Colonic mucosa (tissue), 4 donors: Measurements from ENCODE around the gene OCIAD2. TPM values are rescaled to one million over a fixed set of nuclear protein-coding genes. Genes with fewer than 3 reads are reported as not detected.

Experiments used
- DNase-seq: peaks from one replicate; pipeline ENCODE4 v3.0.0-alpha.2; 2020
- H3K27ac ChIP-seq: fragments of 200-600 bp; one replicate; pipeline ENCODE4 v1.8.0; 2021
- H3K27me3 ChIP-seq: fragments of 200-600 bp; one replicate; pipeline ENCODE4 v1.8.0; 2021
- H3K36me3 ChIP-seq: fragments of 200-600 bp; one replicate; pipeline ENCODE4 v1.8.0; 2021
- H3K4me1 ChIP-seq: fragments of 200-600 bp; one replicate; pipeline ENCODE4 v1.8.0; 2021; ENCODE audit warnings: mild to moderate bottlenecking
- H3K4me3 ChIP-seq: fragments of 200-600 bp; one replicate; pipeline ENCODE4 v1.8.0; 2021
- H3K9ac ChIP-seq, 2 donors: one replicate each; pipeline ENCODE4 v1.7.0; 2013; ENCODE audit warnings: control low read depth in 2 of 2, low read depth in 2 of 2, low read length in 2 of 2
- H3K9me3 ChIP-seq: fragments of 200-600 bp; one replicate; pipeline ENCODE4 v1.8.0; 2021
- intact Hi-C: fragments of 100-400 bp; cut with DNase I; formaldehyde crosslinking; loops from one replicate; pipeline ENCODE4 v1.14.1; 2022
- total RNA-seq, 2 donors: library from RNA; stranded (reverse); fragmentation: NEBNext Ultra II Directional in 1 of 2; extraction: Animal tissue kit (Norgen Biotek cat#: 25700) in 1 of 2; gene quantifications; one replicate each; pipeline ENCODE4 v1.2.1, GENCODE V29; 2021
- TF ChIP-seq, protein P1 (sequence below): fragments of 200-600 bp; IDR thresholded peaks from one replicate; pipeline ENCODE4 v1.8.0; 2022; ENCODE audit warnings: antibody characterized with exemption, mild to moderate bottlenecking
- donor health status: healthy.
- donor health status: DM: no; HTN: no; CAD: no.
- donor health status: DM: no; HTN: no; CAD: no.

Gene OCIAD2
- total RNA-seq, 2 donors from 2014 or later: 55.7 to 124 TPM

DNA sequence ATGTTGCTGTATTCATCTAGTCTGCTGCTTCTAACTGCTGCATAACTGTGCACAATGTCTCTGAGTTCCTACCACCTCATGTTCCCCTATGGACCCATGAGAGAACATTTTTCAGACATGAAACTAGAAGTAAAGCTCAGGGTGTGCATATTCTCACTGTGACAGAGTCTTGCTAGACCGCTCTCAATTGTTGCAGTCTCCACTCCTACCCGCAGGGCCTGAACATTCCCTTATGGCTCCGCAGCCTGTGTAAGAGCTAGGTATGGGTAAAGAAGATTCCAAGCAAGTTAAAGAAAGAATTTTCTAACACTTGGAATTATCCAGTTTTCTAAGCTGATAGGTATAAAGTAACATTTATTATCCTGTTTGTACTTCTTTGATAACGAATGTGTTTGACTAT is 5.4 kb downstream of the OCIAD2 start:
- Histone ChIP-seq H3K4me1 (no peaks in the 10 kb centered on the region), H3K27me3 (no peaks in the 10 kb centered on the region), H3K9ac (no peak overlapping the region), H3K27ac (no peak overlapping the region), H3K36me3 (no peaks in the 10 kb centered on the region), H3K4me3 (no peak overlapping the region), H3K9me3 (no peaks in the 10 kb centered on the region)
- no peak for DNase-seq
- intact Hi-C loops: loop anchor here (10.0 kb wide), 1 partner anchor 126 kb away; no protein-coding TSS in a partner anchor
- TF ChIP-seq, protein P1, sequence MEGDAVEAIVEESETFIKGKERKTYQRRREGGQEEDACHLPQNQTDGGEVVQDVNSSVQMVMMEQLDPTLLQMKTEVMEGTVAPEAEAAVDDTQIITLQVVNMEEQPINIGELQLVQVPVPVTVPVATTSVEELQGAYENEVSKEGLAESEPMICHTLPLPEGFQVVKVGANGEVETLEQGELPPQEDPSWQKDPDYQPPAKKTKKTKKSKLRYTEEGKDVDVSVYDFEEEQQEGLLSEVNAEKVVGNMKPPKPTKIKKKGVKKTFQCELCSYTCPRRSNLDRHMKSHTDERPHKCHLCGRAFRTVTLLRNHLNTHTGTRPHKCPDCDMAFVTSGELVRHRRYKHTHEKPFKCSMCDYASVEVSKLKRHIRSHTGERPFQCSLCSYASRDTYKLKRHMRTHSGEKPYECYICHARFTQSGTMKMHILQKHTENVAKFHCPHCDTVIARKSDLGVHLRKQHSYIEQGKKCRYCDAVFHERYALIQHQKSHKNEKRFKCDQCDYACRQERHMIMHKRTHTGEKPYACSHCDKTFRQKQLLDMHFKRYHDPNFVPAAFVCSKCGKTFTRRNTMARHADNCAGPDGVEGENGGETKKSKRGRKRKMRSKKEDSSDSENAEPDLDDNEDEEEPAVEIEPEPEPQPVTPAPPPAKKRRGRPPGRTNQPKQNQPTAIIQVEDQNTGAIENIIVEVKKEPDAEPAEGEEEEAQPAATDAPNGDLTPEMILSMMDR: no peak

DNA sequence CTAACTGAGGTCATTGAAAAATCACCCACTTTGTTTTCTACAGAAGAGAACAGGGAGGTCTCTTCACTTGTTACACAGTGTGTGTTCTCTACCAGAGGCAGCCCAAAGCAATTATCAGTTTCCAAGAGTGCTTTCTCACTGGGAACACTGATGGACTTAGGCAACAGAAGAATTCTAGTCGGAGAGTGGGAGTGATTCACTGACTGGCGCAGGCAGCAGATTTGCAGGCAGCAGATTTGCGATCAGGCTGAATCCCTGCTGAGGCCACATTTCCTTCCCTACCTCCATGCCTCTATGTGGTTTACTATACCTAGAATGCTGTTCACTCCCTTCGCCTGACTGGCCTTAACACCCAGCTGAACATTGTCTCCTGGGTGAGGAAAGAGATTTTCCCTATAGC is 6.6 kb downstream of the OCIAD2 start:
- Histone ChIP-seq H3K4me1 (no peaks in the 10 kb centered on the region), H3K9me3 (no peaks in the 10 kb centered on the region), H3K9ac (no peak overlapping the region), H3K27ac (no peak overlapping the region), H3K36me3 (no peaks in the 10 kb centered on the region), H3K27me3 (no peaks in the 10 kb centered on the region), H3K4me3 (no peak overlapping the region)
- DNase-seq: no peak
- TF ChIP-seq, protein P1: no peak
- intact Hi-C loops: loop anchor here (10.0 kb wide), 1 partner anchor 125 kb away; no protein-coding TSS in a partner anchor

DNA sequence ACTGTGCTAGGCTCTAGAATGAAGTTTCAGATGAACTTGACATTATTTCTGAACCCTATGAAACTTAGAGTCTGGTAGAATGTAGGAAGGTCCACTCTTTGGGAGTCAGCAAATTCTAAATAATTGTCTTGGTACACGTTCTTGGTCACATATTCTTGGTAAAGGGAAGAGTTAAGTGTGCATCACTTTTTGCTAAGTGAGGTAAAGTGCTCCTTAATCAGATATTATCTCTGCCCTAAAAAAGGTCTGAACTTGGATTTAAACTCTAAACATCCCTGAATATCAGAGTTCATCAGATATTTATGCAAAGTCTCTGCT is 7.2 kb downstream of the OCIAD2 start:
- H3K4me1 ChIP-seq: no peaks in the 10 kb centered on the region
- DNase-seq: no peak
- TF ChIP-seq, protein P1: no peak
- no peaks in the 10 kb centered on the region for H3K9me3 ChIP-seq
- intact Hi-C loops: no loop called here
- no peak overlapping the region for H3K27ac ChIP-seq
- H3K4me3 ChIP-seq: no peak overlapping the region
- H3K36me3 ChIP-seq: no peaks in the 10 kb centered on the region
- H3K27me3 ChIP-seq: no peaks in the 10 kb centered on the region
- H3K9ac ChIP-seq: no peak overlapping the region

DNA sequence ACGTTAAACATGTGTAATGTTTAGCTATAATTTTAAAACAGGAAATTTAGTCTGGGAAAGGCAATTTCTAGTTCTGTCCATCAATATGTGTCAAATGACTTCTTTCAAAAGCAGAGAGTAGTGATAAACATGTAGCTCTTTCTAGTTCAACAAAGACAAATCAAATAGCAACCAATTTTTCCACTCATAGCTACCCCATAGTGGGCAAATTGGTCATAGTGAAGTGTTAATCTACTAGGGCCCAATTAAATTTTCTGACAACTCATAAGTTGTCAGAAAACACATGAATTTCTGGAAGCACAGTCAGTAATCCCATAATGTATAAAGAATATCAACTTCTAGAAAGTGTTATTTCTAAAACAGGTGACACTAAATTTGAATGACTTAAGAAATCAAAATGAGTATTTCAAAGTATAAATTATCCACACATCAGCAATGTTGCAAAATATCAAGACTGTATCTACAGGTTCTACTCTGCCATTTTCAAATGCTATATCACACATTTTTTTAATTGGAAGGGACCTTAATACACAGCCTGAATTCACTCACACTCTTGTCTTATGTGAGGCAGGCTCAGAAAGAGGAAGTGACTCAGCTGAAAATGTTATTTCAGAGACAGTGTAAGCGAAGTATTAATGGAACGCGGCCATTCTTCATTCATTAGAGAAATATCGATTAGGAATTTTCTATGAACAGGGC is 7.7 kb downstream of the OCIAD2 start:
- no peak overlapping the region for H3K27ac ChIP-seq
- H3K4me1 ChIP-seq: no peaks in the 10 kb centered on the region
- no peak overlapping the region for H3K4me3 ChIP-seq
- no peaks in the 10 kb centered on the region for H3K36me3 ChIP-seq
- intact Hi-C loops: no loop called here
- H3K9ac ChIP-seq: no peak overlapping the region
- H3K27me3 ChIP-seq: no peaks in the 10 kb centered on the region
- no peak for DNase-seq
- no peaks in the 10 kb centered on the region for H3K9me3 ChIP-seq
- TF ChIP-seq, protein P1: no peak

DNA sequence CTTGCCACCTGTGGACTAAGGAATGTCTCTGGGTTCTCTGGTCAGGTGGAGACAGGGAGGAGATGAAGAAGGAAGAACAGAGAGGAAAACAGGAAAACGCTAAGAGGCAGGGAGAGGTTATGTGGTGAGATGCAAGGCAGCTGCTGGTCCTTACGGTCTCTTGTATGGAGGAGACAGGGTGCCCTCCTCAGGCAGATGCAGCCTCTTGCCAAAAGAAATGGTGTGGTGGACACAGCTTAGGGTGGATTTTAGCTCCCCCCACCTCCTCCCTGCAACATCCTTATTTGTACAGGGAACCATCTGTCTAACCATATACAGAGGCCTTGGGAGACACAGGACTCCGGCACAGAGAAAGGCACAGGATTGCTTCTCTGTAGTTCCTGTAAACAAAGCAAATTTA is 9.7 kb downstream of the OCIAD2 start:
- Histone ChIP-seq H3K36me3 (no peaks in the 10 kb centered on the region), H3K27ac (no peak overlapping the region), H3K27me3 (no peaks in the 10 kb centered on the region), H3K4me1 (no peaks in the 10 kb centered on the region), H3K9me3 (no peaks in the 10 kb centered on the region), H3K9ac (no peak overlapping the region), H3K4me3 (no peak overlapping the region)
- intact Hi-C loops: no loop called here
- no peak for DNase-seq
- TF ChIP-seq, protein P1: no peak
